ENCODE measurements around the gene EPC2.

EPC2 gene

DNA sequence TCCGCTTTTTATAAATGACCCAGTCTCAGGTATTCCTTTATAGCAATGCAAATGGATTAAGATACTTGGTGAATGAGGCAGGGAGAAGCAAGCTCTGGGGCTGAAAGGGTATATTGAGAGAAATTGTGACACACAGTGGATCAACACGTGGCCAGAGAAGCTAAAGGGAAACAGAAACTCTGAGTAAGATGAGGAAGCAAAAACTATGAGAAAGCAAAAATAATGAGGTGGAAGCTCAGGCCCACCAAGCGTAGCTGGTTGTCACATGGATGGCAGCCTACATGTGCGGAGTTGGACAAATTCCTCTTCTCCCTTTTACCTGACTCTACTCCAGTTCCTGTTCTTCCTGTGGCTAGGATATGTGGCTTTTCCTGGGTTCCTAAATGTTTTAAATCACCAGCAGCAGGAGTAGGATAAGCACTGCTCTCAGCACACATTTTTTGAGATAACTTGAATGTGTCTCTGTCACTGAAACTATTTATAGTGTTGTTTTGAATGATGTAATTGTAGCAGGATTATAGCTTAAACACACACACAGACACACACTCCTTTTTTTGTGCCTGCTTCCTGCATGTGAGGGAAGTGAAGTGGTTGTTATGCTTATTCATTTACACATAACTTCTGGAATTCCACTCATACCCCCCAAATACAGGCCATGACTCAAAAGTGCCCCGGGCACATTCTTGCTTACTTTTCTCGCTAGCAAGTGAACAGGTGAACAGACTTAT, 30.1 kb upstream of the EPC2 start:
- Histone ChIP-seq H3K9me3 (ENCODE audit: control insufficient read depth, insufficient read depth, low read depth, low read length) (no peaks in the 10 kb centered on the region), H3K4me1 (ENCODE audit: control insufficient read depth, insufficient read depth, low read length) (peaks cover 10% of the 10 kb centered on the region), H3K4me3 (ENCODE audit: low read depth, low read length) (no peak overlapping the region), H3K27ac (ENCODE audit: extremely low read depth, low read depth, low read length) (no peak overlapping the region), H3K36me3 (ENCODE audit: control insufficient read depth in 2 of 2, insufficient read depth in 1 of 2, low read length in 2 of 2) (no peaks in the 10 kb centered on the region)
- CTCF ChIA-PET = interaction anchor here (0.7 to 1.4 kb wide), 2 partner anchors 27 to 1120 kb away, joined by 3 read pairs; no protein-coding TSS in a partner anchor
- POLR2A ChIA-PET = interaction anchor here (0.9 to 1.6 kb wide), 2 partner anchors 31 to 594 kb away, joined by 3 to 6 read pairs; partner anchors contain the start of genes MBD5 and ORC4
- TF ChIP-seq GLIS1 (tag by site-specific recombination; IDR thresholded peaks at IDR 0.05) = peak; percentile 47
- TF ChIP-seq ZSCAN30 (tag by site-specific recombination; IDR thresholded peaks at IDR 0.05) = no peak
- no peak for TF ChIP-seq ZNF274 (IDR thresholded peaks at IDR 0.05; ENCODE audit: low read length)
- no peak for TF ChIP-seq ZNF274 (tag by site-specific recombination; IDR thresholded peaks at IDR 0.05; ENCODE audit: borderline replicate concordance)
- TF ChIP-seq, protein P1, sequence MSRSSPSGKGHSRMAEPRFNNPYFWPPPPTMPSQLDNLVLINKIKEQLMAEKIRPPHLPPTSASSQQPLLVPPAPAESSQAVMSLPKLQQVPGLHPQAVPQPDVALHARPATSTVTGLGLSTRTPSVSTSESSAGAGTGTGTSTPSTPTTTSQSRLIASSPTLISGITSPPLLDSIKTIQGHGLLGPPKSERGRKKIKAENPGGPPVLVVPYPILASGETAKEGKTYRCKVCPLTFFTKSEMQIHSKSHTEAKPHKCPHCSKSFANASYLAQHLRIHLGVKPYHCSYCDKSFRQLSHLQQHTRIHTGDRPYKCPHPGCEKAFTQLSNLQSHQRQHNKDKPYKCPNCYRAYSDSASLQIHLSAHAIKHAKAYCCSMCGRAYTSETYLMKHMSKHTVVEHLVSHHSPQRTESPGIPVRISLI (tag by site-specific recombination; IDR thresholded peaks at IDR 0.05) = peak; percentile 71; the same call in 1 of the 2 replicates
- TF ChIP-seq, protein P2, sequence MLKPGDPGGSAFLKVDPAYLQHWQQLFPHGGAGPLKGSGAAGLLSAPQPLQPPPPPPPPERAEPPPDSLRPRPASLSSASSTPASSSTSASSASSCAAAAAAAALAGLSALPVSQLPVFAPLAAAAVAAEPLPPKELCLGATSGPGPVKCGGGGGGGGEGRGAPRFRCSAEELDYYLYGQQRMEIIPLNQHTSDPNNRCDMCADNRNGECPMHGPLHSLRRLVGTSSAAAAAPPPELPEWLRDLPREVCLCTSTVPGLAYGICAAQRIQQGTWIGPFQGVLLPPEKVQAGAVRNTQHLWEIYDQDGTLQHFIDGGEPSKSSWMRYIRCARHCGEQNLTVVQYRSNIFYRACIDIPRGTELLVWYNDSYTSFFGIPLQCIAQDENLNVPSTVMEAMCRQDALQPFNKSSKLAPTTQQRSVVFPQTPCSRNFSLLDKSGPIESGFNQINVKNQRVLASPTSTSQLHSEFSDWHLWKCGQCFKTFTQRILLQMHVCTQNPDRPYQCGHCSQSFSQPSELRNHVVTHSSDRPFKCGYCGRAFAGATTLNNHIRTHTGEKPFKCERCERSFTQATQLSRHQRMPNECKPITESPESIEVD (tag by site-specific recombination; IDR thresholded peaks at IDR 0.05) = peak; percentile 47
- peak; percentile 39 for TF ChIP-seq FEZF1 (tag by site-specific recombination; IDR thresholded peaks at IDR 0.05)
- TF ChIP-seq, protein P3, sequence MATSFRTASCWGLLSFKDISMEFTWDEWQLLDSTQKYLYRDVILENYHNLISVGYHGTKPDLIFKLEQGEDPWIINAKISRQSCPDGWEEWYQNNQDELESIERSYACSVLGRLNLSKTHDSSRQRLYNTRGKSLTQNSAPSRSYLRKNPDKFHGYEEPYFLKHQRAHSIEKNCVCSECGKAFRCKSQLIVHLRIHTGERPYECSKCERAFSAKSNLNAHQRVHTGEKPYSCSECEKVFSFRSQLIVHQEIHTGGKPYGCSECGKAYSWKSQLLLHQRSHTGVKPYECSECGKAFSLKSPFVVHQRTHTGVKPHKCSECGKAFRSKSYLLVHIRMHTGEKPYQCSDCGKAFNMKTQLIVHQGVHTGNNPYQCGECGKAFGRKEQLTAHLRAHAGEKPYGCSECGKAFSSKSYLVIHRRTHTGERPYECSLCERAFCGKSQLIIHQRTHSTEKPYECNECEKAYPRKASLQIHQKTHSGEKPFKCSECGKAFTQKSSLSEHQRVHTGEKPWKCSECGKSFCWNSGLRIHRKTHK (tag by site-specific recombination; IDR thresholded peaks at IDR 0.05) = no peak
- peak; percentile 81 for TF ChIP-seq SCRT2 (tag by site-specific recombination; IDR thresholded peaks at IDR 0.05)
- TF ChIP-seq, protein P4, sequence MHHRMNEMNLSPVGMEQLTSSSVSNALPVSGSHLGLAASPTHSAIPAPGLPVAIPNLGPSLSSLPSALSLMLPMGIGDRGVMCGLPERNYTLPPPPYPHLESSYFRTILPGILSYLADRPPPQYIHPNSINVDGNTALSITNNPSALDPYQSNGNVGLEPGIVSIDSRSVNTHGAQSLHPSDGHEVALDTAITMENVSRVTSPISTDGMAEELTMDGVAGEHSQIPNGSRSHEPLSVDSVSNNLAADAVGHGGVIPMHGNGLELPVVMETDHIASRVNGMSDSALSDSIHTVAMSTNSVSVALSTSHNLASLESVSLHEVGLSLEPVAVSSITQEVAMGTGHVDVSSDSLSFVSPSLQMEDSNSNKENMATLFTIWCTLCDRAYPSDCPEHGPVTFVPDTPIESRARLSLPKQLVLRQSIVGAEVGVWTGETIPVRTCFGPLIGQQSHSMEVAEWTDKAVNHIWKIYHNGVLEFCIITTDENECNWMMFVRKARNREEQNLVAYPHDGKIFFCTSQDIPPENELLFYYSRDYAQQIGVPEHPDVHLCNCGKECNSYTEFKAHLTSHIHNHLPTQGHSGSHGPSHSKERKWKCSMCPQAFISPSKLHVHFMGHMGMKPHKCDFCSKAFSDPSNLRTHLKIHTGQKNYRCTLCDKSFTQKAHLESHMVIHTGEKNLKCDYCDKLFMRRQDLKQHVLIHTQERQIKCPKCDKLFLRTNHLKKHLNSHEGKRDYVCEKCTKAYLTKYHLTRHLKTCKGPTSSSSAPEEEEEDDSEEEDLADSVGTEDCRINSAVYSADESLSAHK (tag by site-specific recombination; IDR thresholded peaks at IDR 0.05) = 0 out of 2 replicates have a peak, but pooled peaks have one; percentile 5
- TF ChIP-seq ZNF555 (tag by site-specific recombination; conservative IDR thresholded peaks at IDR 0.05) = no peak
- TF ChIP-seq ZNF335 (tag by site-specific recombination; conservative IDR thresholded peaks at IDR 0.05) = peak; percentile 23; the same call in 1 of the 2 replicates
- TF ChIP-seq, protein P5, sequence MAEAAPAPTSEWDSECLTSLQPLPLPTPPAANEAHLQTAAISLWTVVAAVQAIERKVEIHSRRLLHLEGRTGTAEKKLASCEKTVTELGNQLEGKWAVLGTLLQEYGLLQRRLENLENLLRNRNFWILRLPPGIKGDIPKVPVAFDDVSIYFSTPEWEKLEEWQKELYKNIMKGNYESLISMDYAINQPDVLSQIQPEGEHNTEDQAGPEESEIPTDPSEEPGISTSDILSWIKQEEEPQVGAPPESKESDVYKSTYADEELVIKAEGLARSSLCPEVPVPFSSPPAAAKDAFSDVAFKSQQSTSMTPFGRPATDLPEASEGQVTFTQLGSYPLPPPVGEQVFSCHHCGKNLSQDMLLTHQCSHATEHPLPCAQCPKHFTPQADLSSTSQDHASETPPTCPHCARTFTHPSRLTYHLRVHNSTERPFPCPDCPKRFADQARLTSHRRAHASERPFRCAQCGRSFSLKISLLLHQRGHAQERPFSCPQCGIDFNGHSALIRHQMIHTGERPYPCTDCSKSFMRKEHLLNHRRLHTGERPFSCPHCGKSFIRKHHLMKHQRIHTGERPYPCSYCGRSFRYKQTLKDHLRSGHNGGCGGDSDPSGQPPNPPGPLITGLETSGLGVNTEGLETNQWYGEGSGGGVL (tag by site-specific recombination; IDR thresholded peaks at IDR 0.05) = peak; percentile 52; the same call in 1 of the 2 replicates
- peak; percentile 94 for TF ChIP-seq WT1 (tag by site-specific recombination; IDR thresholded peaks at IDR 0.05)
- no peak for TF ChIP-seq ZNF530 (tag by site-specific recombination; IDR thresholded peaks at IDR 0.05; ENCODE audit: low read depth)
- TF ChIP-seq, protein P6, sequence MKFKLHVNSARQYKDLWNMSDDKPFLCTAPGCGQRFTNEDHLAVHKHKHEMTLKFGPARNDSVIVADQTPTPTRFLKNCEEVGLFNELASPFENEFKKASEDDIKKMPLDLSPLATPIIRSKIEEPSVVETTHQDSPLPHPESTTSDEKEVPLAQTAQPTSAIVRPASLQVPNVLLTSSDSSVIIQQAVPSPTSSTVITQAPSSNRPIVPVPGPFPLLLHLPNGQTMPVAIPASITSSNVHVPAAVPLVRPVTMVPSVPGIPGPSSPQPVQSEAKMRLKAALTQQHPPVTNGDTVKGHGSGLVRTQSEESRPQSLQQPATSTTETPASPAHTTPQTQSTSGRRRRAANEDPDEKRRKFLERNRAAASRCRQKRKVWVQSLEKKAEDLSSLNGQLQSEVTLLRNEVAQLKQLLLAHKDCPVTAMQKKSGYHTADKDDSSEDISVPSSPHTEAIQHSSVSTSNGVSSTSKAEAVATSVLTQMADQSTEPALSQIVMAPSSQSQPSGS (tag by site-specific recombination; IDR thresholded peaks at IDR 0.05; ENCODE audit: low read depth) = 0 out of 2 replicates have a peak, but pooled peaks have one; percentile 17
- TF ChIP-seq ZNF324 (tag by site-specific recombination; IDR thresholded peaks at IDR 0.05) = no peak
- TF ChIP-seq, protein P7, sequence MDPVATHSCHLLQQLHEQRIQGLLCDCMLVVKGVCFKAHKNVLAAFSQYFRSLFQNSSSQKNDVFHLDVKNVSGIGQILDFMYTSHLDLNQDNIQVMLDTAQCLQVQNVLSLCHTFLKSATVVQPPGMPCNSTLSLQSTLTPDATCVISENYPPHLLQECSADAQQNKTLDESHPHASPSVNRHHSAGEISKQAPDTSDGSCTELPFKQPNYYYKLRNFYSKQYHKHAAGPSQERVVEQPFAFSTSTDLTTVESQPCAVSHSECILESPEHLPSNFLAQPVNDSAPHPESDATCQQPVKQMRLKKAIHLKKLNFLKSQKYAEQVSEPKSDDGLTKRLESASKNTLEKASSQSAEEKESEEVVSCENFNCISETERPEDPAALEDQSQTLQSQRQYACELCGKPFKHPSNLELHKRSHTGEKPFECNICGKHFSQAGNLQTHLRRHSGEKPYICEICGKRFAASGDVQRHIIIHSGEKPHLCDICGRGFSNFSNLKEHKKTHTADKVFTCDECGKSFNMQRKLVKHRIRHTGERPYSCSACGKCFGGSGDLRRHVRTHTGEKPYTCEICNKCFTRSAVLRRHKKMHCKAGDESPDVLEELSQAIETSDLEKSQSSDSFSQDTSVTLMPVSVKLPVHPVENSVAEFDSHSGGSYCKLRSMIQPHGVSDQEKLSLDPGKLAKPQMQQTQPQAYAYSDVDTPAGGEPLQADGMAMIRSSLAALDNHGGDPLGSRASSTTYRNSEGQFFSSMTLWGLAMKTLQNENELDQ (tag by site-specific recombination; IDR thresholded peaks at IDR 0.05; ENCODE audit: low read depth) = no peak
- peak; percentile 51 for TF ChIP-seq ZNF629 (tag by site-specific recombination; IDR thresholded peaks at IDR 0.05)
- 0 out of 2 replicates have a peak, but pooled peaks have one; percentile 36 for TF ChIP-seq ZNF660 (tag by site-specific recombination; IDR thresholded peaks at IDR 0.05)

Data from HEK293 (cell line).